Measurements from ENCODE around the gene ZNF740.

Gene ZNF740

DNA sequence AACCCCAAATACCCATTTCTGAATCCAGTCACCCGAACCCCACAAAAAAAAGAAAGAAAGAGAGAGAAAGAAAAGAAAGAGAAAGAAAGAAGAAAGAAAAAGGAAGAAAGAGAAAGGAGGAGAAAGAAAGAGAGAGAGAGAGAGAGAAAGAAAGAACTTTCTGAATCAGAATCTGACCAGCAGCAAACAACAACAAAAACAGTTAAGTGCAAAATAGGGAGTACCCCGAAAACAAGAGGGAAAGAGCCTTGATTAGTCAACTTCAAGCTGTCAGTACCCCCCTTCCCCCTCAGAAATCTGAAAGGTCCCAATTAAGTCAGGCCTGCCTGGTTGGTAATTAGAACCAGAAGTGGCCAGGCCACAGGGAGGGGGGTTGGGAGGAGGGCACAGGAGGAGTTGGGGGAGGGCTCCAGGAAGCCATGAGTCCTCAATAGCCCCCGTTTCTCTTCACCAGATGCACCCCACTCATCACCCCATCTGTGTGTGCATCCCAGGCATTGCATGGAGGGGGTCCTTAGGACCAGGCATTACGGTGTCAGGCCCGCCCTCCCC is 41.7 kb downstream of the ZNF740 start:
- Histone ChIP-seq H3K9me3 (ENCODE audit: control insufficient read depth, insufficient read depth, low read depth, low read length) (no peaks in the 10 kb centered on the region), H3K4me3 (ENCODE audit: low read depth, low read length) (peak overlapping the region; percentile 40), H3K36me3 (ENCODE audit: control insufficient read depth, insufficient read depth, low read length) (no peaks in the 10 kb centered on the region; the same call in 1 of the 2 replicates), H3K27me3 (ENCODE audit: control insufficient read depth, insufficient read depth, low read length) (peaks cover 12% of the 10 kb centered on the region), H3K9ac (ENCODE audit: low read length) (no peak overlapping the region), H3K27ac (ENCODE audit: low read depth, low read length) (no peak overlapping the region), H3K4me1 (ENCODE audit: control insufficient read depth, insufficient read depth, low read length) (peaks cover 59% of the 10 kb centered on the region)

- Histone ChIP-seq H3K9me3 (ENCODE audit: control insufficient read depth, insufficient read depth, low read depth, low read length) (no peaks in the 10 kb centered on the region), H3K9ac (ENCODE audit: low read length) (no peak overlapping the region), H3K36me3 (ENCODE audit: control insufficient read depth, insufficient read depth, low read length) (no peaks in the 10 kb centered on the region; the same call in 1 of the 2 replicates), H3K4me3 (ENCODE audit: low read depth, low read length) (no peak overlapping the region), H3K27me3 (ENCODE audit: control insufficient read depth, insufficient read depth, low read length) (peaks cover 12% of the 10 kb centered on the region), H3K27ac (ENCODE audit: low read depth, low read length) (no peak overlapping the region), H3K4me1 (ENCODE audit: control insufficient read depth, insufficient read depth, low read length) (peaks cover 54% of the 10 kb centered on the region)
Measured at GRCh38 chr12:53222806-53223261, 42.3 kb downstream of the ZNF740 start.

- Histone ChIP-seq H3K36me3 (ENCODE audit: control insufficient read depth, insufficient read depth, low read length) (no peaks in the 10 kb centered on the region; the same call in 1 of the 2 replicates), H3K4me3 (ENCODE audit: low read depth, low read length) (peak overlapping the region; percentile 12; the same call in 1 of the 2 replicates), H3K27me3 (ENCODE audit: control insufficient read depth, insufficient read depth, low read length) (peaks cover 12% of the 10 kb centered on the region), H3K4me1 (ENCODE audit: control insufficient read depth, insufficient read depth, low read length) (peaks cover 47% of the 10 kb centered on the region), H3K27ac (ENCODE audit: low read depth, low read length) (no peak overlapping the region), H3K9me3 (ENCODE audit: control insufficient read depth, insufficient read depth, low read depth, low read length) (no peaks in the 10 kb centered on the region), H3K9ac (ENCODE audit: low read length) (no peak overlapping the region)
Measured at GRCh38 chr12:53223389-53224060, 43.0 kb downstream of the ZNF740 start.

DNA sequence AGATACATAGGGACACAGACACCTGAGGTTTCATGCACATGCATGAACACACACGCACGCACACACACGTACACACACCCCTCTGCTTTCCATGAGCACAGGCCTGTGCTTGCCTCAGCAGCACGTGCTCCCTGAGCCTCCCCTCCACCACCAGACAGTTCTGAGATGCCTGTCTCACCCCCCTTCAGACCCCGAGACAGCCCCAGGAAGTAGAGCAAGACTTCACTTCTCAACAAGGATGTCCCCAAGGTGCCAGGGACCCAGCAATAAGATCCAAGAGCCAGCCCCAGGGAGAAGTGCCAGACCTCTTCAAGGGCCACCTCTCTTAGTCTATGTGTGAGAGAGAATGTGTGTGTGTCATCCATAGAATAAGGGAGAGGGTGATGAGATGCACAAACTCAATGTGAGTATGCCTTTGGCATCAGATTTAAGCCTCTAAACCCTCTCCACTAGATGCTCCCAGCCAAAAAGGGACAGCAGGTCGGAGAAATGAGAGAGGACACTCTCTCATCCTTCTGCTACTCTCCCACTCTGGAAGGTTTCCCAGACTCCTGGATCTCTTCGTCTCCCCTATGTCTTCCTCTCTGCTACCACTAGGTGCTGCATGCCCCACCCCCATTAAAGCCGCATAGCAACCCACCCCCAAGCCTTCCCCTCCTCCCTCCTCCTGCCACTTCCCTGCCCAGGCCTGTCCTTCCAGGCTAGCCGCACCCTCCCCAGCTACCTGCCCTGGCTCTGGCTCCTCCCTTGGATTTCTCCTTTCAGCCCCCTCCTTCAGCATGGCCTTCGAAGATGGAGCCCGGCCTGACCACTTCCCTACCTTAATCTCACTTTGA is 43.8 kb downstream of the ZNF740 start:
- Histone ChIP-seq H3K27ac (ENCODE audit: low read depth, low read length) (no peak overlapping the region), H3K4me1 (ENCODE audit: control insufficient read depth, insufficient read depth, low read length) (peaks cover 43% of the 10 kb centered on the region), H3K9me3 (ENCODE audit: control insufficient read depth, insufficient read depth, low read depth, low read length) (no peaks in the 10 kb centered on the region), H3K4me3 (ENCODE audit: low read depth, low read length) (no peak overlapping the region), H3K36me3 (ENCODE audit: control insufficient read depth, insufficient read depth, low read length) (no peaks in the 10 kb centered on the region; the same call in 1 of the 2 replicates), H3K27me3 (ENCODE audit: control insufficient read depth, insufficient read depth, low read length) (peaks cover 7% of the 10 kb centered on the region), H3K9ac (ENCODE audit: low read length) (no peak overlapping the region)

GRCh38 chr12:53224897-53225634 is 44.5 kb downstream of the ZNF740 start:
- Histone ChIP-seq H3K27ac (ENCODE audit: low read depth, low read length) (no peak overlapping the region), H3K9me3 (ENCODE audit: control insufficient read depth, insufficient read depth, low read depth, low read length) (no peaks in the 10 kb centered on the region), H3K27me3 (ENCODE audit: control insufficient read depth, insufficient read depth, low read length) (0 out of 2 replicates have a peak, but pooled peaks cover 2% of the 10 kb centered on the region), H3K4me1 (ENCODE audit: control insufficient read depth, insufficient read depth, low read length) (peaks cover 43% of the 10 kb centered on the region), H3K36me3 (ENCODE audit: control insufficient read depth, insufficient read depth, low read length) (no peaks in the 10 kb centered on the region; the same call in 1 of the 2 replicates), H3K9ac (ENCODE audit: low read length) (no peak overlapping the region), H3K4me3 (ENCODE audit: low read depth, low read length) (no peak overlapping the region)

- H3K4me1 ChIP-seq (ENCODE audit: control insufficient read depth, insufficient read depth, low read length), result peaks cover 45% of the 10 kb centered on the region
- no peak overlapping the region for H3K27ac ChIP-seq (ENCODE audit: low read depth, low read length)
- no peaks in the 10 kb centered on the region; the same call in 1 of the 2 replicates for H3K36me3 ChIP-seq (ENCODE audit: control insufficient read depth, insufficient read depth, low read length)
- no peaks in the 10 kb centered on the region for H3K9me3 ChIP-seq (ENCODE audit: control insufficient read depth, insufficient read depth, low read depth, low read length)
- H3K4me3 ChIP-seq (ENCODE audit: low read depth, low read length), result no peak overlapping the region
- 0 out of 2 replicates have a peak, but pooled peaks cover 2% of the 10 kb centered on the region for H3K27me3 ChIP-seq (ENCODE audit: control insufficient read depth, insufficient read depth, low read length)
- no peak overlapping the region for H3K9ac ChIP-seq (ENCODE audit: low read length)
Measured at GRCh38 chr12:53225635-53226424, 45.3 kb downstream of the ZNF740 start.

DNA sequence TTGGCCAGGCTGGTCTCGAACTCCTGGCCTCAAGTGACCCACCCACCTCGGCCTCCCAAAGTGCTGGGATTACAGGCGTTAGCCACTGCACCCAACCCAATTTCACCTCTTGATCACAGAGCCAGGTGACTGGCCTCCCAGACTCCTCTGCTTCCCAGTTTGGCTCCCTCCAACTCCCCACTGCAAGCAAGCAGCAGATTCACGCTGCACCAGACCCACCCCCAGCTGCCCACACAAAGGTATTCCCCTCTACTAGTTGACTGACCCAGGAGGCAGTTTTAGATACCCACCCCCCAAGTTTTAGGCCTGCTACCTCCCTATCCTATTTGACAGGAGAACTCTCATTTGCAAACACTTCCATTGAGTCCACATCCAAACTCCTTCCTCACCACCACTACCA is 46.3 kb downstream of the ZNF740 start:
- Histone ChIP-seq H3K36me3 (ENCODE audit: control insufficient read depth, insufficient read depth, low read length) (no peaks in the 10 kb centered on the region; the same call in 1 of the 2 replicates), H3K9ac (ENCODE audit: low read length) (no peak overlapping the region), H3K9me3 (ENCODE audit: control insufficient read depth, insufficient read depth, low read depth, low read length) (no peaks in the 10 kb centered on the region), H3K27me3 (ENCODE audit: control insufficient read depth, insufficient read depth, low read length) (0 out of 2 replicates have a peak, but pooled peaks cover 6% of the 10 kb centered on the region), H3K4me1 (ENCODE audit: control insufficient read depth, insufficient read depth, low read length) (peaks cover 53% of the 10 kb centered on the region), H3K27ac (ENCODE audit: low read depth, low read length) (no peak overlapping the region), H3K4me3 (ENCODE audit: low read depth, low read length) (no peak overlapping the region)

- H3K9me3 ChIP-seq (ENCODE audit: control insufficient read depth, insufficient read depth, low read depth, low read length), result no peaks in the 10 kb centered on the region
- H3K27me3 ChIP-seq (ENCODE audit: control insufficient read depth, insufficient read depth, low read length), result 0 out of 2 replicates have a peak, but pooled peaks cover 6% of the 10 kb centered on the region
- H3K27ac ChIP-seq (ENCODE audit: low read depth, low read length), result no peak overlapping the region
- no peak overlapping the region for H3K4me3 ChIP-seq (ENCODE audit: low read depth, low read length)
- no peak overlapping the region for H3K9ac ChIP-seq (ENCODE audit: low read length)
- peaks cover 48% of the 10 kb centered on the region for H3K4me1 ChIP-seq (ENCODE audit: control insufficient read depth, insufficient read depth, low read length)
- H3K36me3 ChIP-seq (ENCODE audit: control insufficient read depth, insufficient read depth, low read length), result no peaks in the 10 kb centered on the region; the same call in 1 of the 2 replicates
Measured at GRCh38 chr12:53227341-53227740, 46.8 kb downstream of the ZNF740 start.

DNA sequence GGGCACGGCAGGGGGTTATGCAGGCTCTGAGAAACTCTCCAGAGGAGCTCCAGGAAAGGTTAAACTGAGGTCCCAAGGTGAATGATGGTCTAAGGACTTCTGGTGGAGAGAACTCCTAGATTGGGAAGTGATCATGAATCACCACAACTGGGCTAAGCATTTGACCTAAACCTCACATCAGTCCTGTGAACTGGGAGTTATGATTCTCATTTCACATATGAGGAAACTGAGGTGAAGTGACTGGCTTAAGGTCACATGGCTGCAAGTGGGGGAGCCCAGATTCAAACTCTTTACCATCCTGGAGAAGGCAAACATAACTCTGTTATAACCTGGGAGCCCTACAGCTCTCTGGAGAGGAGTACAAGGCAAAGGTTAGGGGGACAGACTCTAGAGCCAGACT is 47.3 kb downstream of the ZNF740 start:
- Histone ChIP-seq H3K27me3 (ENCODE audit: control insufficient read depth, insufficient read depth, low read length) (0 out of 2 replicates have a peak, but pooled peaks cover 5% of the 10 kb centered on the region), H3K27ac (ENCODE audit: low read depth, low read length) (no peak overlapping the region), H3K4me1 (ENCODE audit: control insufficient read depth, insufficient read depth, low read length) (peaks cover 47% of the 10 kb centered on the region), H3K9ac (ENCODE audit: low read length) (no peak overlapping the region), H3K36me3 (ENCODE audit: control insufficient read depth, insufficient read depth, low read length) (no peaks in the 10 kb centered on the region; the same call in 1 of the 2 replicates), H3K9me3 (ENCODE audit: control insufficient read depth, insufficient read depth, low read depth, low read length) (no peaks in the 10 kb centered on the region), H3K4me3 (ENCODE audit: low read depth, low read length) (no peak overlapping the region)

DNA sequence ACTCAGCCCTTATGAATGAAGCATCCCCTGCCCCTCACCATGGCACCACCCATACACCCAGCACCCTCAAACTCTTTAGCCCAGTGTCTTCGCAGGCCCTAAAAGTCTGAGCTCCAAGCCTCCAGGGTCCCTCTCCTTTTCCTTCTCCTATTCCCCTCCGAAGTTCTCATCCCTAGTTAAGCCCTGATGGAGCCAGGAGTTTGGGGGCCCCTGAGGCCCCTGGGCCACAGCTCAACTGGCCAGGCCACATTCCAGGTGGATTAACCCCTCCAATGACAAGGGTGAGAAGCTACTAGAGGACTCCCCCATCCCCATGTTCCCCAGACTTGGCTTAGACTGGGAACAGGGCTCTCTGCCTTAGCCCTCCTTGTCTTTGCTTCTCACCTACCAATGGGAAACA is 48.9 kb downstream of the ZNF740 start:
- Histone ChIP-seq H3K27me3 (ENCODE audit: control insufficient read depth, insufficient read depth, low read length) (0 out of 2 replicates have a peak, but pooled peaks cover 4% of the 10 kb centered on the region), H3K4me1 (ENCODE audit: control insufficient read depth, insufficient read depth, low read length) (peaks cover 47% of the 10 kb centered on the region), H3K36me3 (ENCODE audit: control insufficient read depth, insufficient read depth, low read length) (no peaks in the 10 kb centered on the region; the same call in 1 of the 2 replicates), H3K9ac (ENCODE audit: low read length) (no peak overlapping the region), H3K27ac (ENCODE audit: low read depth, low read length) (no peak overlapping the region), H3K4me3 (ENCODE audit: low read depth, low read length) (no peak overlapping the region), H3K9me3 (ENCODE audit: control insufficient read depth, insufficient read depth, low read depth, low read length) (no peaks in the 10 kb centered on the region)
